Kidney tubule cell (primary cell): ENCODE measurements around the gene FOXO4.

Experiments used
- DNase-seq: peaks from one replicate; pipeline ENCODE4 v3.0.0-alpha.2; 2018; ENCODE audit warnings: low spot score

The FOXO4 gene

DNA sequence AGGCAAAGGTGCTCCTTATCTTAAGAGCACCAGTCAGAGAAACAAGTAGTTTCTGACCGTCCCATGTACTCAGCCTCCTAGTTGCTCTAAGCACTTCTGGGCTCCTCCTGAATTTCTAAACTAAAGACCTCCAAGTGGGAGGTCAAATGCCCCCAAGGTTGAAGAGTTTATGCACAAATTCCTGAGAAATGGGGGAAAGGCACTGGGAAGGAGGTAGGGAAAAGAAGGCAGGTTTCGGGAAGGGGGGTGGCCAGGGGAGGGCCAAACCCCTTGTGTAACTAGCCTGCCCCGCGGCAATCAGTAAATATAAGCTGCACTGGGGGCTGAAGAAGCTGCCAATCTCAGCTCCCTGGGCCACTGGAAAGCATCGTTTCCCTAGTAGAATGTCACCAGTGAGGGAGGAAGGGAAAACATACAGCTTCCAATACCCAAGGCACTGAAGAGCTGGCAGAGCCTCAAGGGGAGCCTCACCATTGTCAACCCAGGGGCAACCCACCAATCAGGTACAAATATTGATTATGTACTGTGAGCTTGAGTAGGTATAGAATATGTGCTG is 3.4 kb downstream of the FOXO4 start:
- DNase-seq, result no peak

GRCh38 chrX:71099736-71100135 is 4.1 kb downstream of the FOXO4 start:
- no peak for DNase-seq

GRCh38 chrX:71100581-71101505 is 5.2 kb downstream of the FOXO4 start:
- no peak for DNase-seq

DNA sequence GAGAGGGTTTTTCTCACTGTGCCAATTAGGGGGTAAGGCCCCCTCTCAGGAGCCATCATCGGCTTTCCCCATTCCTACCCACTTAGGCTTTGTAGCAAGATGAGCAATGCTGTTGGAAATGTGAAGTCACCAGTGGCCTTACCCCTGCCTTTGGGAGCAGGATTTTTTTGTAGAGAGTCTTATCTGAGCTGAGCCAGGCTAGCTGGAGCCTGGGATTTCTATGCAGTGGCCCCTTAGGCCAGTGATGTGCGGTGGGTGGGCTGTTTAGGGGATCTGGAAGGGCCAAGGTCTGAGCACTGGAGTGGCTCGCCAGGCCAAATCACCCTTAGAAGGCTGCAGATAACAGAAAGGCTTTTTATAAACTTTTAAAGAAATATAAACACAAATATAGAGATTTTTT is 6.6 kb downstream of the FOXO4 start:
- DNase-seq, result no peak

DNA sequence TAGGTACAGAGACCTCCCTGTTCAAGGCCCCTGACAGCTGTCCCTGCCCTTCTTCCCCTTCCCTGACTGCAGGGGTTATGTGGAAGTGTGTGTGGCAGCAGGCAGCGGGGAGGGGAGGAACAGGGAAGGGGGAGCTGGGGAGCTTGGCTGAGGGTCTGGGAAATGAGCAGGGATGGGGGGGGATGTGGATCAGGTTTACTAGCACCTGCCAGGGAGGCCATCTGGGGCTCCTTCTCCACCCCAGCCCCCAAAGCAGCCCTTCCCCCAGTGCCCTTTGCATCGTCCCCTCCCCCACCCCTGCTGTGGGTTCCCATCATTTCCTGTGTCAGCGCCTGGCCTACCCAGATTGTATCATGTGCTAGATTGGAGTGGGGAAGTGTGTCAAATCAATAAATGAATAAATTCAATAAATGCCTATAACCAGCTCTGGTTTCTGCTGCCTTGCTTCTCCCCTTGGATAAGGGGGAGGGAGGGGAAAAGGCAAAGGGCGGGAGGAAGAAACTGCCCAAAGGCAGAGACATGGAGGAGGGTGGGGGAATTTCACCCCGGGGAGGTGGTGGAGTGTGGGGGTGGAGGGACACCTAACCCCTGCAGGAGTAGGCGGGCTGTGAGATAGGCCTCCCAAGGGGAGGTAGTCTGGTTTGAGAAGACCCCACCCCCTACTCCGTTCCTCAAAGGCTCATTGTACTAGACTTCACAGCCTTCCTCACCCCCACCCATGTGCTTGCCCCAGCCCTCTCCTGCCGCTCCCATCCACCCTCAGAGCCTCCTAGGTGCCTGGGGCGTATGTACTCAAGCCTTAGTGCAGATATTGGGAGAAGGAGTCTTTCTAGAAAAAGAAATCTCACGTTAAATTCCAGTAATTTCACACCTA is 7.7 kb downstream of the FOXO4 start:
- no peak for DNase-seq

DNA sequence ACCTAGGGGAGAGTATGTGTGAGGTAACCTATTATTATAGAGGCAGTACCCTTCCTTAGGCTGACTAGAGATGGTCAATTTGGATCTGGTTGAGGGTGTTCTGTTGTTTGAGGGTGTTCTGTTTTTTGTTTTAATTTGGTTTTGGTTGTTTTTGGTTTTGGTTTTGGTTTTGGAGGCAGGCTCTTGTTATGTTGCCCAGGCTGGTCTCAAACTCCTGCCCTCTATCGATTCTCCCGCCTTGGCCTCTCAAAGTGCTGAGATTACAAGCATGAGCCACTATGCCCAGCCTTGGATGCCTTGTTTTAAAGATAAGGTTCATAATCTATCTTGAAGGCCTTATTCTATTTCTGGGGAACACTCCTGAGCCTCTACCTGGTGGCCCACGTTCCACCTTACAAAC is 10.0 kb downstream of the FOXO4 start:
- no peak for DNase-seq

GRCh38 chrX:71106427-71106826 is 10.8 kb downstream of the FOXO4 start, which contains the start of gene CXorf65:
Gene CXorf65 (minus strand): TSS chrX:71106740. CDS start chrX:71106556, 184 bp downstream.
- no peak for DNase-seq

GRCh38 chrX:71107245-71107644 is 11.6 kb downstream of the FOXO4 start:
- DNase-seq, result no peak

- no peak for DNase-seq
Observed at GRCh38 chrX:71107762-71108360, 12.2 kb downstream of the FOXO4 start.

- DNase-seq, result no peak
Observed at GRCh38 chrX:71109051-71109450, 13.4 kb downstream of the FOXO4 start.

GRCh38 chrX:71111141-71111843 is 15.6 kb downstream of the FOXO4 start, which contains the start of gene IL2RG:
Gene IL2RG (minus strand): TSS chrX:71111577. CDS start chrX:71111539, 38 bp downstream.
- DNase-seq, result no peak

GRCh38 chrX:71111921-71112431 is 16.3 kb downstream of the FOXO4 start:
- DNase-seq, result no peak

DNA sequence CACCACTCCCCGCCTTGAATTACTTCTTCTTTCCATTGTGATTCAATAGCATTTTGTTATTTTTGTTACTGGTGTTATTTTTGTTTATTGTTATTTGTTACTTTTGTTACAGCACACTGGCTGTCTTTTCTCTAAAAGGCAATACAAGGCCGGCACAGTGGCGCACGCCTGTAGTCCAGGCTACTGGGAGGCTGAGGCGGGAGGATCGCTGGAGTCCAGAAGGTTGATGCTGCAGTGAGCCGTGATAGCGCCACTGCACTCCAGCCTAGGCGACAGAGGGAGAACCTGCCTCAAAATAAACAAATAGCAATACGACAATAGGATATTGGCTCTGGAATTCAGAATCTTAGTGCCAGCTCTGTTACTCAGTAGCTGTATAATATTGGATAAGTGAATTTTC is 21.7 kb downstream of the FOXO4 start:
- DNase-seq, result no peak

GRCh38 chrX:71118032-71118984 is 22.7 kb downstream of the FOXO4 start, which contains the start of gene MED12:
Gene MED12 (plus strand): TSS chrX:71118596. CDS start chrX:71118755, 159 bp downstream.
- DNase-seq, result peak; percentile 74

- no peak for DNase-seq
Observed at GRCh38 chrX:71118985-71119535, 23.4 kb downstream of the FOXO4 start.

DNA sequence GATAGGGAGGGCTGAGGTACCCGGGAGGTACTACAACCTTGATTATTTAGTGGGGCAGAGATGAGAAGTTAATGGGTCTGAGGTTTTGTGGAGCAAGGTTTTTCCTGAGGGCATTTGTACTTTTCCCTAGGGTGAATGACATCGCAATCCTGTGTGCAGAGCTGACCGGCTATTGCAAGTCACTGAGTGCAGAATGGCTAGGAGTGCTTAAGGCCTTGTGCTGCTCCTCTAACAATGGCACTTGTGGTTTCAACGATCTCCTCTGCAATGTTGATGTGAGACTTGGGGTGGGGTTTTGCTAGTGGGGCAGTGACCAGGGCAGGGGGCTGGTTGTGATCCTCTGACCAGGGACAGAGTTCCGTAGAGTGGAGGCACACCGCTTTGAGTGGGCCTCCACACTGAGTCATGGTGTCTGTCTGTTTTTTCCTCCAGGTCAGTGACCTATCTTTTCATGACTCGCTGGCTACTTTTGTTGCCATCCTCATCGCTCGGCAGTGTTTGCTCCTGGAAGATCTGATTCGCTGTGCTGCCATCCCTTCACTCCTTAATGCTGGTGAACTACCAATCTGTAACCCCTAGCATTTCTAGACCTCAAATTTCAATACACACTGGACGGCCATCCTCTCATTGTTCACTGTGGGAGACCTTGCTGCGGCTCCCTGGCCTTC is 32.6 kb downstream of the FOXO4 start:
- DNase-seq, result peak; percentile 66

GRCh38 chrX:71128915-71129765 is 33.5 kb downstream of the FOXO4 start:
- DNase-seq, result peak; percentile 52

DNA sequence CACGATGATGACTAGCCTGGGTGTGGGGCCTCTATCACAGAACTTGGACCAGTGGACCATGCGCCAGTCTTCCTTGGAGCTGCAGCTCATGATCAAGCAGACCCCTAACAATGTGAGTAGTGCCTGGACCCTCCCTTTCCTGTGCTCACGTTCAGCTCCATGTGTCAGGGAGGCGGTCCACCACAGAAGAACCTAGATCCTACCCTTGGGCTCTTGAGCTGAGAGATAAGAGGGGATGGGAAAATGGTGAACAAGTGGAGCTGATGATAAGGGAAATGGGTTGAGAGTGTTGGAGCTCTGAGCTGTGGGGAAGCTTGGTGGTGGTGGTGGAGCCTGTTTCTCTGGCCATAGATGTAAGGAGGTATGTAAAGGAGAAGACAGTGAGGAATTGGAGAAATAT is 35.9 kb downstream of the FOXO4 start:
- no peak for DNase-seq
